GM23338 (cell line): ENCODE results near the gene ACD.
A peak's percentile ranks its signal among the peaks of the same experiment; 100 is the strongest.

Source experiments
- CTCF ChIP-seq, 2 experiments: fragments of 200-600 bp in 1 of 2; sonication (generic) in 1 of 2; conservative IDR thresholded peaks; 2 replicates each; pipeline versions ENCODE4 v1.5.1 to v1.6.1; 2016 to 2017; ENCODE audit warnings: antibody characterized with exemption in 2 of 2, low read depth in 2 of 2, mild to moderate bottlenecking in 2 of 2, moderate library complexity in 1 of 2
- EZH2 ChIP-seq: fragments of 200-600 bp; sonication (generic); IDR thresholded peaks from one replicate; pipeline ENCODE4 v1.8.0; 2017; ENCODE audit warnings: antibody characterized with exemption, mild to moderate bottlenecking, low read depth; ENCODE audit not compliant: unreplicated experiment
- EZH2phosphoT487 ChIP-seq: fragments of 200-600 bp; sonication (generic); IDR thresholded peaks from one replicate; pipeline ENCODE4 v1.8.1; 2018; ENCODE audit warnings: antibody characterized with exemption; ENCODE audit not compliant: unreplicated experiment
- POLR2AphosphoS5 ChIP-seq: IDR thresholded peaks from 2 replicates; pipeline ENCODE4 v1.6.1; 2016; ENCODE audit warnings: antibody characterized with exemption, low read depth
- REST ChIP-seq: IDR thresholded peaks from one replicate; pipeline ENCODE4 v1.6.1; 2018; ENCODE audit warnings: antibody characterized with exemption; ENCODE audit not compliant: unreplicated experiment

- TF ChIP-seq CTCF (conservative IDR thresholded peaks at IDR 0.05; ENCODE audit: low read depth in 2 of 2) (0 out of 4 replicates have a peak, but pooled peaks of 1 of the 2 experiments have one; percentile 4), REST (no peak), POLR2AphosphoS5 (peak; percentile 10; the same call in 1 of the 2 replicates), EZH2 (no peak), EZH2phosphoT487 (no peak)
Observed at GRCh38 chr16:67666032-67666551, 6.0 kb upstream of the ACD start.
